ENCODE data around the gene PTPRE. TPM values are rescaled to one million over a fixed set of nuclear protein-coding genes. Genes with fewer than 3 reads are reported as not detected.

Gene PTPRE
- total and polyA plus RNA-seq, 4 donors, result 30.9 to 46.9 (median 37.2) TPM

DNA sequence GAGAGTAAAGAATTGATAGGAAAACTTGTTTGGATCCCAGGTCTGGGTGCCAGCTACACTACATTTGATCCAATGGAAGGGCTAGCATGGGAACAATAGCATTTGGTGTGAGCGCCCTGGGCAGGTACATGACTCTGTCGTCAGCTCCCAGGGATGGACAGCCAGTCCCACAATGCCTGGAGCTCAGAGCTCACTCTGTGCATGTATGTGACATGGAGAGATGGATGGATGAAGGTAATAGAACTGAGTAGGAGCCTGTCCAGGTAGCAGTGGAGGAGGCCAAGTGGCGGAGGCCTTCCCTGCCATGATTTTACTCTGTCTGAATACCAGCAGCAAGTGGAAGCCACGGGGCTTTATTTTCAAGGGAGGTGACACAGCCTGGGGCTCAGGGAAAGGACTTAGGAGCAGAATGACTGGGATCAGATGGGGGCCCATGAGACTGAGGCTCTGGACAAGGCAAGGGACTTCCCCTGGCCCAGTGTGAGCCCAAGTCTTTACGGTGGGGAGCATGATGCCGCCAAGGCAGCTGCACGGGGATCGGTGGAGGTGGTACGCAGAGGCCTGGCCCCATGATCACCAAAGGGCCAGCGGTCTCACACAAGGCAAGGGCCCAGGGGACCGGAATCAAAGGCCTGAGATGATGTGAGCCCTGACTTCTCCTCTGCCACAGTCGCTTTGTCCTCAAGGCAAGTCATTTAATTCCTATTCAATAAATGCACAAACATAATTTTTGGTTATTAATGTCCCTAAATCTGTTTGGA, 5.9 kb downstream of the PTPRE start:
- H3K4me3 ChIP-seq (ENCODE audit: low read depth, low read length), result no peak overlapping the region
- peaks cover 4% of the 10 kb centered on the region for H3K36me3 ChIP-seq (ENCODE audit: control insufficient read depth, insufficient read depth, low read length)
- no peak for DNase-seq (ENCODE audit: low read depth in 4 of 6, low spot score in 6 of 6)
- WGBS (ENCODE audit: insufficient coverage), result 92% methylated on average over 11 of the region's 12 CpGs
- H3K9me3 ChIP-seq (ENCODE audit: control insufficient read depth, insufficient read depth, low read length), result no peaks in the 10 kb centered on the region
- no peaks in the 10 kb centered on the region for H3K27me3 ChIP-seq (ENCODE audit: control insufficient read depth, insufficient read depth, low read length)
- peaks cover 26% of the 10 kb centered on the region for H3K4me1 ChIP-seq (ENCODE audit: control insufficient read depth, insufficient read depth, low read length)
- H3K27ac ChIP-seq (ENCODE audit: low read depth, low read length), result no peak overlapping the region

- H3K4me1 ChIP-seq (ENCODE audit: control insufficient read depth, insufficient read depth, low read length), result peaks cover 21% of the 10 kb centered on the region
- WGBS (ENCODE audit: insufficient coverage), result 93% methylated on average over 8 of the region's 8 CpGs
- peaks cover 4% of the 10 kb centered on the region for H3K36me3 ChIP-seq (ENCODE audit: control insufficient read depth, insufficient read depth, low read length)
- no peaks in the 10 kb centered on the region for H3K27me3 ChIP-seq (ENCODE audit: control insufficient read depth, insufficient read depth, low read length)
- H3K9me3 ChIP-seq (ENCODE audit: control insufficient read depth, insufficient read depth, low read length), result no peaks in the 10 kb centered on the region
- DNase-seq (ENCODE audit: low read depth in 4 of 6, low spot score in 6 of 6), result no peak
- no peak overlapping the region for H3K27ac ChIP-seq (ENCODE audit: low read depth, low read length)
- H3K4me3 ChIP-seq (ENCODE audit: low read depth, low read length), result no peak overlapping the region
These were observed 6.5 kb downstream of the PTPRE start for GRCh38 chr10:127913368-127913759.

DNA sequence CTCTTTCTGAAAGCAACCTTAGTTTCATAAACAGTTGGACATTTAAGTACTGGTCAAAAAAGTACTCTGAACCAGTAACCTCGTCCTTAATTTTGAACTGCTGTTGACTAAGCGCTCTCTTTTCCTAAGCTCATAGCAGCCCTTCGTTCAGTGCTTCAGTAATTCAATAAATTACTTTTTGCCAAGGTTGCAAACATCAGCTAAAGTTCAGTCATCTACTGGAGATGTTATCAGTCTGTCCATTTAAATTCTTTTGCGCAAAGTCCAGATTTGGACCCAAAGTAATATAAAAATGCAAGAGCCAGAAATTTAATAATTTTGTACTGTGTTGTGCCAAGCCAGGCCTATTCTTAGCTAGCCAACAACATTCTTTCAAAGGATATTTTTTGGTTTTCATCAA, 8.4 kb downstream of the PTPRE start:
- peaks cover 4% of the 10 kb centered on the region for H3K36me3 ChIP-seq (ENCODE audit: control insufficient read depth, insufficient read depth, low read length)
- no peak overlapping the region for H3K4me3 ChIP-seq (ENCODE audit: low read depth, low read length)
- 89% methylated on average over 3 of the region's 4 CpGs for WGBS (ENCODE audit: insufficient coverage)
- no peaks in the 10 kb centered on the region for H3K9me3 ChIP-seq (ENCODE audit: control insufficient read depth, insufficient read depth, low read length)
- DNase-seq (ENCODE audit: low read depth in 4 of 6, low spot score in 6 of 6), result no peak
- H3K4me1 ChIP-seq (ENCODE audit: control insufficient read depth, insufficient read depth, low read length), result peaks cover 16% of the 10 kb centered on the region
- no peaks in the 10 kb centered on the region for H3K27me3 ChIP-seq (ENCODE audit: control insufficient read depth, insufficient read depth, low read length)
- H3K27ac ChIP-seq (ENCODE audit: low read depth, low read length), result no peak overlapping the region

GRCh38 chr10:127916826-127917225, 9.9 kb downstream of the PTPRE start:
- Histone ChIP-seq H3K4me3 (ENCODE audit: low read depth, low read length) (no peak overlapping the region), H3K9me3 (ENCODE audit: control insufficient read depth, insufficient read depth, low read length) (no peaks in the 10 kb centered on the region), H3K36me3 (ENCODE audit: control insufficient read depth, insufficient read depth, low read length) (peaks cover 4% of the 10 kb centered on the region), H3K27me3 (ENCODE audit: control insufficient read depth, insufficient read depth, low read length) (no peaks in the 10 kb centered on the region), H3K27ac (ENCODE audit: low read depth, low read length) (no peak overlapping the region), H3K4me1 (ENCODE audit: control insufficient read depth, insufficient read depth, low read length) (peaks cover 16% of the 10 kb centered on the region)
- WGBS (ENCODE audit: insufficient coverage), result 93% methylated on average over 8 of the region's 9 CpGs
- no peak for DNase-seq (ENCODE audit: low read depth in 4 of 6, low spot score in 6 of 6)

DNA sequence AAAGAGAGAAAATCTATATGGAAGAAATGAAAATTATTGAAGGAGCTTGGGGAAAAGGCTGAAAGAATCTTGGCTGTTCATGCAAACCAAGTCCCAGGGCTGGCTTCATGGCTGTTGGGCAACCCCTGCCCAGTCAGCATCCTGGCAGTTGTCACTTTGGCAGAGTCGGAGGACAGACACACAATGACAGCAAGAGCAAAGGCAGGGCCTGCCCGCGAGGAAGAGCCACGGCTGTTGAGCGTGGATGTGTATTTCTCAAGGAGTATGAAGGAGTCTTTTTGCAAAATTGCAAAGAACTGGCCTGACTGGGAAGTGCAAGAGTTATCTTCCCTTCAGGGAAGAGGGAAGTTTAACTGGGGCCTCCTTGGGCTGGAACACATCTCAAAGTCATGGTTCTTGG, 11.7 kb downstream of the PTPRE start:
- Histone ChIP-seq H3K36me3 (ENCODE audit: control insufficient read depth, insufficient read depth, low read length) (peaks cover 4% of the 10 kb centered on the region), H3K4me1 (ENCODE audit: control insufficient read depth, insufficient read depth, low read length) (peaks cover 24% of the 10 kb centered on the region), H3K27me3 (ENCODE audit: control insufficient read depth, insufficient read depth, low read length) (no peaks in the 10 kb centered on the region), H3K27ac (ENCODE audit: low read depth, low read length) (no peak overlapping the region), H3K9me3 (ENCODE audit: control insufficient read depth, insufficient read depth, low read length) (no peaks in the 10 kb centered on the region), H3K4me3 (ENCODE audit: low read depth, low read length) (no peak overlapping the region)
- DNase-seq (ENCODE audit: low read depth in 4 of 6, low spot score in 6 of 6), result no peak
- 90% methylated on average over 5 of the region's 5 CpGs for WGBS (ENCODE audit: insufficient coverage)

GRCh38 chr10:127919418-127920271, 12.7 kb downstream of the PTPRE start:
- DNase-seq (ENCODE audit: low read depth in 4 of 6, low spot score in 6 of 6), result peak in 1 of 6 donors; percentile 69
- 62% methylated on average over 11 of the region's 12 CpGs for WGBS (ENCODE audit: insufficient coverage)
- Histone ChIP-seq H3K9me3 (ENCODE audit: control insufficient read depth, insufficient read depth, low read length) (no peaks in the 10 kb centered on the region), H3K27ac (ENCODE audit: low read depth, low read length) (no peak overlapping the region), H3K4me1 (ENCODE audit: control insufficient read depth, insufficient read depth, low read length) (peaks cover 24% of the 10 kb centered on the region), H3K4me3 (ENCODE audit: low read depth, low read length) (no peak overlapping the region), H3K36me3 (ENCODE audit: control insufficient read depth, insufficient read depth, low read length) (peaks cover 4% of the 10 kb centered on the region), H3K27me3 (ENCODE audit: control insufficient read depth, insufficient read depth, low read length) (no peaks in the 10 kb centered on the region)

- H3K27ac ChIP-seq (ENCODE audit: low read depth, low read length), result no peak overlapping the region
These were observed 13.6 kb downstream of the PTPRE start for GRCh38 chr10:127920306-127921074.

DNA sequence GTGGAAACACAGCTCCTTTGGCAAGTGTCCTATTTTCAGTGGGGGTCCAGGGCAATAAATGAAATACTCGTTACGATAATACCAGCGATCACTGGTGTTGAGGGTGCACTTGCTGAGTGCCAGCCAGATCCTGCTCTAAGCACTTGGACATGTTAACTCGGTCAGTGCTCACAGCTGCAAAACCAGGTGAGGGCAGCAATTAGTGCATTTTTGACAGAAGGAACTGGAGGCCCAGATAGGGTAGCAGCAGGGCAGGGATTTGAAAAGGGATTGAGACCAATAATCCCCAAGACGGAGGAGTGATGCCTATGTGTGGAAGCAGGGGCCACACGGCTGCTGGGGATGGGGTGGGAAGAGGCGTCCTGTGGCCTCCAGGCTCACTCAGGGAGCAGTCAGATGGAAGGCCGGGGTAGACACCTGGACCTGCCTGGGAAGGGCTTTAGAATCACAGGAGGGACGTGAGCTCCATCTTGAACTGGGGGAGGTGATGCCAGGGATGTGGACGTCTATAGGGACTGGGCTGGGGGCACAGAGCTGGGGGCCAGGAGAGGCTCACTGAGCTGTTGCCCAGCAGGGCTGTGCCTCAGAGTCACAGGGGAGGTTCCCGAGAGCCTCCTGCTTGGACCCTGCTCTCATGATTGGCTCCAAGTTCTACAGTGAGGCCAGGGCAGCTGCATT, 14.3 kb downstream of the PTPRE start:
- peaks cover 27% of the 10 kb centered on the region for H3K4me1 ChIP-seq (ENCODE audit: control insufficient read depth, insufficient read depth, low read length)
- 86% methylated on average over 11 of the region's 11 CpGs for WGBS (ENCODE audit: insufficient coverage)
- DNase-seq (ENCODE audit: low read depth in 4 of 6, low spot score in 6 of 6), result no peak

More at GRCh38 chr10:127920306-127921074, 13.6 kb downstream of the PTPRE start:
- 92% methylated on average over 11 of the region's 11 CpGs for WGBS (ENCODE audit: insufficient coverage)
- Histone ChIP-seq H3K4me3 (ENCODE audit: low read depth, low read length) (no peak overlapping the region), H3K9me3 (ENCODE audit: control insufficient read depth, insufficient read depth, low read length) (no peaks in the 10 kb centered on the region), H3K4me1 (ENCODE audit: control insufficient read depth, insufficient read depth, low read length) (peaks cover 26% of the 10 kb centered on the region), H3K27me3 (ENCODE audit: control insufficient read depth, insufficient read depth, low read length) (no peaks in the 10 kb centered on the region), H3K36me3 (ENCODE audit: control insufficient read depth, insufficient read depth, low read length) (peaks cover 4% of the 10 kb centered on the region)
- DNase-seq (ENCODE audit: low read depth in 4 of 6, low spot score in 6 of 6), result no peak

GRCh38 chr10:127921753-127922145, 14.8 kb downstream of the PTPRE start:
- Histone ChIP-seq H3K27me3 (ENCODE audit: control insufficient read depth, insufficient read depth, low read length) (no peaks in the 10 kb centered on the region), H3K4me3 (ENCODE audit: low read depth, low read length) (no peak overlapping the region), H3K27ac (ENCODE audit: low read depth, low read length) (no peak overlapping the region), H3K9me3 (ENCODE audit: control insufficient read depth, insufficient read depth, low read length) (no peaks in the 10 kb centered on the region), H3K4me1 (ENCODE audit: control insufficient read depth, insufficient read depth, low read length) (peaks cover 27% of the 10 kb centered on the region), H3K36me3 (ENCODE audit: control insufficient read depth, insufficient read depth, low read length) (peaks cover 2% of the 10 kb centered on the region)
- DNase-seq (ENCODE audit: low read depth in 4 of 6, low spot score in 6 of 6), result no peak
- 84% methylated on average over 2 of the region's 2 CpGs for WGBS (ENCODE audit: insufficient coverage)

More for the DNA sequence above, 14.3 kb downstream of the PTPRE start:
- Histone ChIP-seq H3K4me3 (ENCODE audit: low read depth, low read length) (no peak overlapping the region), H3K9me3 (ENCODE audit: control insufficient read depth, insufficient read depth, low read length) (no peaks in the 10 kb centered on the region), H3K27me3 (ENCODE audit: control insufficient read depth, insufficient read depth, low read length) (no peaks in the 10 kb centered on the region), H3K36me3 (ENCODE audit: control insufficient read depth, insufficient read depth, low read length) (peaks cover 4% of the 10 kb centered on the region), H3K27ac (ENCODE audit: low read depth, low read length) (no peak overlapping the region)

Data from spinal cord (tissue), 10 donors.